ENCODE data around the gene LCT. TPM values are rescaled to one million over a fixed set of nuclear protein-coding genes. Genes with fewer than 3 reads are reported as not detected.

Gene LCT
- polyA plus RNA-seq, 1 of the 3 experiments (the other 2 are of a cell fraction), result not detected

DNA sequence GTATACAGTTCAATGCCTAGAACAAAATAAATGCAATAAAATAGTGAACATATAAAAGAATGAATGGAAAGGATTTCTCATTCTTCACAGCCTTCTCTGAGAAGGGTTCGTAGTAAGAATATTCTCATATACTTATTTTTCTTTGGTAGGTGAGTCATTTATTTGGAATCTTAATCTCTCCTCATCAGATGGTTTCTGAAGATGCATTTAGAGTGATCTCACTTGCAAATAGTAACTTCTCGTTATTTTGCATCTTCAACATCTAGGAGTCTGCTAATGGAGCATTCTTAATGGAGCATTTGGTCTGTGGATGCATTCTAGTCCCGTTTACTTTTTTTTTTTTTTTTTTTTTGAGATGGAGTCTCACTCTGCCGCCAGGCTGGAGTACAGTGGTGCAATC lies 91.4 kb downstream of the LCT start:
- CTCF ChIA-PET, result interaction anchor here (0.9 to 3.2 kb wide), 8 partner anchors 10 to 742 kb away, joined by 3 to 11 read pairs (median 3); no protein-coding TSS in a partner anchor
- no peak for TF ChIP-seq FOXJ3 (CRISPR knock-in tag; IDR thresholded peaks at IDR 0.05)
- no peak for TF ChIP-seq ELF1 (IDR thresholded peaks at IDR 0.05)
- peak; percentile 71 for TF ChIP-seq FOSL2 (IDR thresholded peaks at IDR 0.05; ENCODE audit: borderline replicate concordance, low read depth)
- TF ChIP-seq MEF2A (IDR thresholded peaks at IDR 0.05; ENCODE audit: borderline replicate concordance, low read depth), result no peak
- no peak for TF ChIP-seq CHD2 (IDR thresholded peaks at IDR 0.05; ENCODE audit: low read length, partially characterized antibody)
- TF ChIP-seq, protein P1, sequence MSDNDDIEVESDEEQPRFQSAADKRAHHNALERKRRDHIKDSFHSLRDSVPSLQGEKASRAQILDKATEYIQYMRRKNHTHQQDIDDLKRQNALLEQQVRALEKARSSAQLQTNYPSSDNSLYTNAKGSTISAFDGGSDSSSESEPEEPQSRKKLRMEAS (IDR thresholded peaks at IDR 0.05; ENCODE audit: low read depth), result no peak
- TF ChIP-seq, protein P2, sequence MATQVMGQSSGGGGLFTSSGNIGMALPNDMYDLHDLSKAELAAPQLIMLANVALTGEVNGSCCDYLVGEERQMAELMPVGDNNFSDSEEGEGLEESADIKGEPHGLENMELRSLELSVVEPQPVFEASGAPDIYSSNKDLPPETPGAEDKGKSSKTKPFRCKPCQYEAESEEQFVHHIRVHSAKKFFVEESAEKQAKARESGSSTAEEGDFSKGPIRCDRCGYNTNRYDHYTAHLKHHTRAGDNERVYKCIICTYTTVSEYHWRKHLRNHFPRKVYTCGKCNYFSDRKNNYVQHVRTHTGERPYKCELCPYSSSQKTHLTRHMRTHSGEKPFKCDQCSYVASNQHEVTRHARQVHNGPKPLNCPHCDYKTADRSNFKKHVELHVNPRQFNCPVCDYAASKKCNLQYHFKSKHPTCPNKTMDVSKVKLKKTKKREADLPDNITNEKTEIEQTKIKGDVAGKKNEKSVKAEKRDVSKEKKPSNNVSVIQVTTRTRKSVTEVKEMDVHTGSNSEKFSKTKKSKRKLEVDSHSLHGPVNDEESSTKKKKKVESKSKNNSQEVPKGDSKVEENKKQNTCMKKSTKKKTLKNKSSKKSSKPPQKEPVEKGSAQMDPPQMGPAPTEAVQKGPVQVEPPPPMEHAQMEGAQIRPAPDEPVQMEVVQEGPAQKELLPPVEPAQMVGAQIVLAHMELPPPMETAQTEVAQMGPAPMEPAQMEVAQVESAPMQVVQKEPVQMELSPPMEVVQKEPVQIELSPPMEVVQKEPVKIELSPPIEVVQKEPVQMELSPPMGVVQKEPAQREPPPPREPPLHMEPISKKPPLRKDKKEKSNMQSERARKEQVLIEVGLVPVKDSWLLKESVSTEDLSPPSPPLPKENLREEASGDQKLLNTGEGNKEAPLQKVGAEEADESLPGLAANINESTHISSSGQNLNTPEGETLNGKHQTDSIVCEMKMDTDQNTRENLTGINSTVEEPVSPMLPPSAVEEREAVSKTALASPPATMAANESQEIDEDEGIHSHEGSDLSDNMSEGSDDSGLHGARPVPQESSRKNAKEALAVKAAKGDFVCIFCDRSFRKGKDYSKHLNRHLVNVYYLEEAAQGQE (IDR thresholded peaks at IDR 0.05; ENCODE audit: low read depth, low read length), result no peak
- TF ChIP-seq RCOR1 (IDR thresholded peaks at IDR 0.05; ENCODE audit: low read length), result no peak
- no peak for TF ChIP-seq RAD21 (IDR thresholded peaks at IDR 0.05; ENCODE audit: low read length)
- TF ChIP-seq, protein P3, sequence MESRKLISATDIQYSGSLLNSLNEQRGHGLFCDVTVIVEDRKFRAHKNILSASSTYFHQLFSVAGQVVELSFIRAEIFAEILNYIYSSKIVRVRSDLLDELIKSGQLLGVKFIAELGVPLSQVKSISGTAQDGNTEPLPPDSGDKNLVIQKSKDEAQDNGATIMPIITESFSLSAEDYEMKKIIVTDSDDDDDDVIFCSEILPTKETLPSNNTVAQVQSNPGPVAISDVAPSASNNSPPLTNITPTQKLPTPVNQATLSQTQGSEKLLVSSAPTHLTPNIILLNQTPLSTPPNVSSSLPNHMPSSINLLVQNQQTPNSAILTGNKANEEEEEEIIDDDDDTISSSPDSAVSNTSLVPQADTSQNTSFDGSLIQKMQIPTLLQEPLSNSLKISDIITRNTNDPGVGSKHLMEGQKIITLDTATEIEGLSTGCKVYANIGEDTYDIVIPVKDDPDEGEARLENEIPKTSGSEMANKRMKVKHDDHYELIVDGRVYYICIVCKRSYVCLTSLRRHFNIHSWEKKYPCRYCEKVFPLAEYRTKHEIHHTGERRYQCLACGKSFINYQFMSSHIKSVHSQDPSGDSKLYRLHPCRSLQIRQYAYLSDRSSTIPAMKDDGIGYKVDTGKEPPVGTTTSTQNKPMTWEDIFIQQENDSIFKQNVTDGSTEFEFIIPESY (IDR thresholded peaks at IDR 0.05; ENCODE audit: borderline replicate concordance, low read depth), result no peak
- no peak for TF ChIP-seq SMC3 (IDR thresholded peaks at IDR 0.05; ENCODE audit: low read depth, low read length)
- peak; percentile 3; the same call in 1 of the 2 replicates for TF ChIP-seq PBX3 (IDR thresholded peaks at IDR 0.05)
- TF ChIP-seq GATA2 (CRISPR knock-in tag; IDR thresholded peaks at IDR 0.05), result no peak
- no peak for TF ChIP-seq RXRA (IDR thresholded peaks at IDR 0.05; ENCODE audit: borderline replicate concordance, low read depth)
- TF ChIP-seq TEAD4 (IDR thresholded peaks at IDR 0.05; ENCODE audit: borderline replicate concordance, insufficient read depth), result 0 out of 2 replicates have a peak, but pooled peaks have one; percentile 38
- TF ChIP-seq CTCF (IDR thresholded peaks at IDR 0.05), result no peak
- TF ChIP-seq USF1 (IDR thresholded peaks at IDR 0.05; ENCODE audit: borderline replicate concordance, low read depth), result no peak
- no peak for TF ChIP-seq MXI1 (IDR thresholded peaks at IDR 0.05; ENCODE audit: low read depth, low read length)
- no peak for TF ChIP-seq NFIC (IDR thresholded peaks at IDR 0.05; ENCODE audit: borderline replicate concordance)
- no peak for TF ChIP-seq EZH2phosphoT487 (IDR thresholded peaks at IDR 0.05; ENCODE audit: borderline replicate concordance, low read depth)
- peak; percentile 76 for TF ChIP-seq JUND (IDR thresholded peaks at IDR 0.05)
- TF ChIP-seq TAF1 (IDR thresholded peaks at IDR 0.05; ENCODE audit: borderline replicate concordance, low read depth, low read length), result no peak
- TF ChIP-seq, protein P4, sequence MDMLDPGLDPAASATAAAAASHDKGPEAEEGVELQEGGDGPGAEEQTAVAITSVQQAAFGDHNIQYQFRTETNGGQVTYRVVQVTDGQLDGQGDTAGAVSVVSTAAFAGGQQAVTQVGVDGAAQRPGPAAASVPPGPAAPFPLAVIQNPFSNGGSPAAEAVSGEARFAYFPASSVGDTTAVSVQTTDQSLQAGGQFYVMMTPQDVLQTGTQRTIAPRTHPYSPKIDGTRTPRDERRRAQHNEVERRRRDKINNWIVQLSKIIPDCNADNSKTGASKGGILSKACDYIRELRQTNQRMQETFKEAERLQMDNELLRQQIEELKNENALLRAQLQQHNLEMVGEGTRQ (IDR thresholded peaks at IDR 0.05; ENCODE audit: borderline replicate concordance, low read depth, low read length), result no peak

More for the DNA sequence above, 91.4 kb downstream of the LCT start:
- Histone ChIP-seq H3F3A (replicated peaks; ENCODE audit: insufficient read depth) (peaks cover 27% of the 10 kb centered on the region), H4K20me1 (ENCODE audit: insufficient read depth) (peaks cover 56% of the 10 kb centered on the region), H3K27me3 (ENCODE audit: insufficient read depth) (no peaks in the 10 kb centered on the region), H3K79me2 (ENCODE audit: insufficient read depth) (peaks cover 81% of the 10 kb centered on the region), H3K4me2 (peak overlapping the region; percentile 78; the same call in 1 of the 2 replicates), H3K9me3 (no peaks in the 10 kb centered on the region), H3K27ac (ENCODE audit: low read depth in 2 of 2, low read length in 1 of 2) (peak overlapping the region in 1 of 2 experiments; percentile 88; a peak in 2 of 4 replicates), H3K36me3 (replicated peaks in 1 of 2; ENCODE audit: control insufficient read depth in 1 of 2, insufficient read depth in 2 of 2, low read length in 1 of 2) (peaks cover 23 to 37% of the 10 kb centered on the region in 2 experiments), H3K9me2 (no peaks in the 10 kb centered on the region), H3K4me3 (ENCODE audit: low read depth in 2 of 2, low read length in 1 of 2) (no peak overlapping the region), H3K9ac (no peak overlapping the region), H3K4me1 (ENCODE audit: control insufficient read depth in 1 of 2, insufficient read depth in 2 of 2, low read depth in 1 of 2, low read length in 1 of 2) (peaks cover 8 to 15% of the 10 kb centered on the region in 2 experiments; a peak in 3 of 4 replicates), H2AFZ (ENCODE audit: low read depth) (no peak overlapping the region)
- POLR2A ChIA-PET, result interaction anchor here (1.3 kb wide), 1 partner anchor 38 kb away, joined by 4 read pairs; no protein-coding TSS in a partner anchor
- WGBS (ENCODE audit: low lambda C conversion rate), result 35% methylated on average over 4 of the region's 4 CpGs
- DNase-seq, result no peak

Measured in SK-N-SH (cell line).